Measurements from ENCODE around the gene CNTN4.

DNA sequence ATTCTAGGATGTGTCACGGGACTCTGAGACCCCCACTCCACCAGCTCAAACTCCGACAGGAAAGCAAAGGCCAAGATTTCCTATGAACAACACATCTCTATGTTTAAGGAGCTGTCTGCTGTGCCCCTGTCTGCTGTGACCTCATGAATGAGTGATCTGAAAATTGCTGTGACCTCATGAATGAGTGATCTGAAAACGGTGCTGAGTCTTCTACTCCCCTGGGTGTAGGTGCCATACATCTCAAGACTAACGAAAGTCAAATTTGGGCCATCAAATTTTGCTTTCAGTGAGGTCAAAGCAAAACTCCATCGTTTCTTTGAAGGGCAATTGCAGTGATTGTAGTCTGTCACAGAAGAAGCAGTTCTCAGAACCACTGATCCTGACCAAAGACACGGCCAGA, 987.1 kb downstream of the CNTN4 start:
- TF ChIP-seq, protein P1, sequence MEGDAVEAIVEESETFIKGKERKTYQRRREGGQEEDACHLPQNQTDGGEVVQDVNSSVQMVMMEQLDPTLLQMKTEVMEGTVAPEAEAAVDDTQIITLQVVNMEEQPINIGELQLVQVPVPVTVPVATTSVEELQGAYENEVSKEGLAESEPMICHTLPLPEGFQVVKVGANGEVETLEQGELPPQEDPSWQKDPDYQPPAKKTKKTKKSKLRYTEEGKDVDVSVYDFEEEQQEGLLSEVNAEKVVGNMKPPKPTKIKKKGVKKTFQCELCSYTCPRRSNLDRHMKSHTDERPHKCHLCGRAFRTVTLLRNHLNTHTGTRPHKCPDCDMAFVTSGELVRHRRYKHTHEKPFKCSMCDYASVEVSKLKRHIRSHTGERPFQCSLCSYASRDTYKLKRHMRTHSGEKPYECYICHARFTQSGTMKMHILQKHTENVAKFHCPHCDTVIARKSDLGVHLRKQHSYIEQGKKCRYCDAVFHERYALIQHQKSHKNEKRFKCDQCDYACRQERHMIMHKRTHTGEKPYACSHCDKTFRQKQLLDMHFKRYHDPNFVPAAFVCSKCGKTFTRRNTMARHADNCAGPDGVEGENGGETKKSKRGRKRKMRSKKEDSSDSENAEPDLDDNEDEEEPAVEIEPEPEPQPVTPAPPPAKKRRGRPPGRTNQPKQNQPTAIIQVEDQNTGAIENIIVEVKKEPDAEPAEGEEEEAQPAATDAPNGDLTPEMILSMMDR (IDR thresholded peaks at IDR 0.05), result no peak
- TF ChIP-seq POLR2A (IDR thresholded peaks at IDR 0.05) (no peak), EP300 (IDR thresholded peaks at IDR 0.05) (no peak)

Measured in ovary (tissue), 3 donors.